ENCODE results near the gene SDHAF4. TPM values are rescaled to one million over a fixed set of nuclear protein-coding genes. Genes with fewer than 3 reads are reported as not detected.
"Not testable (repeated sequence)": the region's sequence is repeated elsewhere in the genome, so short reads cannot be mapped to it uniquely, and the experiment has no call there.

Gene SDHAF4
- total RNA-seq, 1 donor from 2014 or later, result 11.0 TPM

- Histone ChIP-seq H3K4me3 (ENCODE audit: low read length in 3 of 3) (no peak overlapping the region), H3K4me1 (ENCODE audit: control insufficient read depth in 3 of 3, insufficient read depth in 3 of 3, low read length in 3 of 3) (no peaks in the 10 kb centered on the region), H3K36me3 (ENCODE audit: control insufficient read depth in 3 of 3, insufficient read depth in 3 of 3, low read length in 3 of 3) (peaks cover 7 to 51% (median 32%) of the 10 kb centered on the region in 3 donors), H3K9ac (ENCODE audit: low read depth in 1 of 3, low read length in 3 of 3) (no peak overlapping the region), H3K27me3 (ENCODE audit: control insufficient read depth in 3 of 3, insufficient read depth in 3 of 3, low read length in 3 of 3) (no peaks in the 10 kb centered on the region), H3K27ac (ENCODE audit: low read depth, low read length) (no peak overlapping the region), H3K9me3 (ENCODE audit: control insufficient read depth in 3 of 3, low read length in 3 of 3) (no peaks in the 10 kb centered on the region)
Observed at GRCh38 chr6:70586114-70586513, 19.4 kb downstream of the SDHAF4 start.

- H3K36me3 ChIP-seq (ENCODE audit: control insufficient read depth in 3 of 3, insufficient read depth in 3 of 3, low read length in 3 of 3), result peaks cover 2 to 18% (median 4%) of the 10 kb centered on the region in 3 donors
- H3K4me1 ChIP-seq (ENCODE audit: control insufficient read depth in 3 of 3, insufficient read depth in 3 of 3, low read length in 3 of 3), result no peaks in the 10 kb centered on the region
- H3K27me3 ChIP-seq (ENCODE audit: control insufficient read depth in 3 of 3, insufficient read depth in 3 of 3, low read length in 3 of 3), result no peaks in the 10 kb centered on the region
Observed at GRCh38 chr6:70590400-70590799, 23.7 kb downstream of the SDHAF4 start.

DNA sequence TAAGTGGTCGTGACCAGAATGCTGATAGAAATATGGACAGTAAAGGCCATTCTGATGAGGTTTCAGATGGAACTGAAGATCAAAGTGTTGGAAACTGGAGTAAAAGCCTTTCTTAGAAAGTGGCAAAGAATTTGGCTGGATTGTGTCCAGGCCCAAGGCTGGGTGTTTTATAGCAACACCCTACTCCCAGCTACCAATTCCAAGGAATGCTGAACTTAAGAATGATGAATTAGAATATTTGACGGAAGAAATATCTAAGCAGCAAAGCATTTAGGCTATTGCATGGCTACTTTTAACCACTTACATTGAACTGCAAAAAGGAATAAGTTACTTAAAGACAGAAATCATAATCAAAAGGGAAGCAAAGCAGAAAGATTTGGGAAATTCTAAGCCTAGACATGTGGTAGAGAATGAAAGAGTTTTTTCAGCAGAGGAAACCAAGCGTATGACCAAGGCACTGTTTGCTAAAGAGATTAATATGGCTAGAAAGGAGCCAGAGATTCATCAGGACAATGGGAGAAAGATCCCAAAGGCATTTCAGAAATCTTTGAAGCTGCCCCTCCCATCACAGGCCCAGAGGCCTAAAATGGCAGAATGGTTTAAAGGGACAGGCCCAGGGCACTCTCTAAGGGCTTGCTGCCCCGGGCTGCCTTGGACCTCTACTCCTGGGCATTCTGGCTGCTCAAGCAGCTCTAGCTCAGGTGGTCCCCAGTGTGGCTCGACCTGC, 25.8 kb downstream of the SDHAF4 start:
- Histone ChIP-seq H3K9ac (ENCODE audit: low read depth in 1 of 3, low read length in 3 of 3) (no peak overlapping the region), H3K4me1 (ENCODE audit: control insufficient read depth in 3 of 3, insufficient read depth in 3 of 3, low read length in 3 of 3) (no peaks in the 10 kb centered on the region), H3K36me3 (ENCODE audit: control insufficient read depth in 3 of 3, insufficient read depth in 3 of 3, low read length in 3 of 3) (peaks cover 2 to 12% (median 3%) of the 10 kb centered on the region in 3 donors), H3K9me3 (ENCODE audit: control insufficient read depth in 3 of 3, low read length in 3 of 3) (no peaks in the 10 kb centered on the region), H3K27ac (ENCODE audit: low read depth, low read length) (no peak overlapping the region), H3K27me3 (ENCODE audit: control insufficient read depth in 3 of 3, insufficient read depth in 3 of 3, low read length in 3 of 3) (no peaks in the 10 kb centered on the region), H3K4me3 (ENCODE audit: low read length in 3 of 3) (no peak overlapping the region)

More at GRCh38 chr6:70590400-70590799, 23.7 kb downstream of the SDHAF4 start:
- Histone ChIP-seq H3K9ac (ENCODE audit: low read depth in 1 of 3, low read length in 3 of 3) (no peak overlapping the region), H3K4me3 (ENCODE audit: low read length in 3 of 3) (no peak overlapping the region), H3K9me3 (ENCODE audit: control insufficient read depth in 3 of 3, low read length in 3 of 3) (no peaks in the 10 kb centered on the region), H3K27ac (ENCODE audit: low read depth, low read length) (no peak overlapping the region)

GRCh38 chr6:70593118-70593486, 26.4 kb downstream of the SDHAF4 start:
- H3K36me3 ChIP-seq (ENCODE audit: control insufficient read depth in 3 of 3, insufficient read depth in 3 of 3, low read length in 3 of 3), result peaks cover 0 to 8% (median 0%) of the 10 kb centered on the region in 3 donors
- no peaks in the 10 kb centered on the region for H3K27me3 ChIP-seq (ENCODE audit: control insufficient read depth in 3 of 3, insufficient read depth in 3 of 3, low read length in 3 of 3)
- H3K27ac ChIP-seq (ENCODE audit: low read depth, low read length), result no peak overlapping the region
- H3K4me1 ChIP-seq (ENCODE audit: control insufficient read depth in 3 of 3, insufficient read depth in 3 of 3, low read length in 3 of 3), result no peaks in the 10 kb centered on the region
- H3K4me3 ChIP-seq (ENCODE audit: low read length in 3 of 3), result no peak overlapping the region
- no peak overlapping the region for H3K9ac ChIP-seq (ENCODE audit: low read depth in 1 of 3, low read length in 3 of 3)
- no peaks in the 10 kb centered on the region for H3K9me3 ChIP-seq (ENCODE audit: control insufficient read depth in 3 of 3, low read length in 3 of 3)

DNA sequence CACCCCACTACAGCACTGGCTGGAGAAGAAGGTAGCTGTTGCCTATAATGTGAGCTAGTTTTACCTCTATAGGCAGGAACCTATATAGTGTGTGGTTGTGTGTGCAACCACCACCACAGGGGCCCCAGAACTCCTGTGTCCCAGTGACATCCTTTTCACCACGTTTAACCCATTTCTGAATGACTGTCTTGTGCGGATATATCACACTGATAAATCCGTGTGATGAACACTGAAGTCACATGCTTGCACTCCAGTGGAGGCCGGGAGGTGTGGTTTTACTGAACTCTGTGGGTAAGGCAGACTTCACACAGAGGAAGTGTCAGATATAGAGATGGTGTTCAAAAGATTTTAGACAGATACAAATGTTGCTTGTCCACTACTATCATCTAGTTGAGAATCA, 32.5 kb downstream of the SDHAF4 start:
- Histone ChIP-seq H3K9me3 (ENCODE audit: control insufficient read depth in 3 of 3, low read length in 3 of 3) (no peaks in the 10 kb centered on the region), H3K27ac (ENCODE audit: low read depth, low read length) (no peak overlapping the region), H3K27me3 (ENCODE audit: control insufficient read depth in 3 of 3, insufficient read depth in 3 of 3, low read length in 3 of 3) (no peaks in the 10 kb centered on the region), H3K36me3 (ENCODE audit: control insufficient read depth in 3 of 3, insufficient read depth in 3 of 3, low read length in 3 of 3) (no peaks in the 10 kb centered on the region), H3K9ac (ENCODE audit: low read depth in 1 of 3, low read length in 3 of 3) (no peak overlapping the region), H3K4me3 (ENCODE audit: low read length in 3 of 3) (no peak overlapping the region), H3K4me1 (ENCODE audit: control insufficient read depth in 3 of 3, insufficient read depth in 3 of 3, low read length in 3 of 3) (no peaks in the 10 kb centered on the region)

- no peaks in the 10 kb centered on the region for H3K27me3 ChIP-seq (ENCODE audit: control insufficient read depth in 3 of 3, insufficient read depth in 3 of 3, low read length in 3 of 3)
- H3K4me3 ChIP-seq (ENCODE audit: low read length in 3 of 3), result no peak overlapping the region
- H3K9me3 ChIP-seq (ENCODE audit: control insufficient read depth in 3 of 3, low read length in 3 of 3), result no peaks in the 10 kb centered on the region
- H3K9ac ChIP-seq (ENCODE audit: low read depth in 1 of 3, low read length in 3 of 3), result no peak overlapping the region
- no peaks in the 10 kb centered on the region for H3K36me3 ChIP-seq (ENCODE audit: control insufficient read depth in 3 of 3, insufficient read depth in 3 of 3, low read length in 3 of 3)
- no peak overlapping the region for H3K27ac ChIP-seq (ENCODE audit: low read depth, low read length)
- H3K4me1 ChIP-seq (ENCODE audit: control insufficient read depth in 3 of 3, insufficient read depth in 3 of 3, low read length in 3 of 3), result no peaks in the 10 kb centered on the region
Observed at GRCh38 chr6:70601014-70601413, 34.3 kb downstream of the SDHAF4 start.

DNA sequence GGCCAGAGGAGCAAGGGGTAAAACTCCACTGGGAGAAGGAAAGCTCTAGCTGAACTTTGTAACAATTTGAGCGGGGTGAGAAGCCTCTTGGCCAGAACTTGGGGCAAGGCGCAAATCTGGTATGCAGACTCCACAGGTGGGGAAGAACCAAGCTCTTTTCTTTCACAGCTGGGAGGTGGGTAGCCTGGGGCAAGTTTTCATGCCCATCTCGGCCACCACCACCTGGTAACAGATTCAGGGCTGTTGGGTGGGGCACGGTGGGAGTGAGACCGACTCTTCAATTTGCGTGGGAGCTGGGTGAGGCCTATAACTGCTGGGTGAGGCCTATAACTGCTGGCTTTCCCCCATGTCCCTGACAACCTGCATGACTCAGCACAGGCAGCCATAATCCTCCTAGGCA, 37.5 kb downstream of the SDHAF4 start:
- Histone ChIP-seq H3K9me3 (ENCODE audit: control insufficient read depth in 3 of 3, low read length in 3 of 3) (no peaks in the 10 kb centered on the region), H3K36me3 (ENCODE audit: control insufficient read depth in 3 of 3, insufficient read depth in 3 of 3, low read length in 3 of 3) (no peaks in the 10 kb centered on the region), H3K27ac (ENCODE audit: low read depth, low read length) (no peak overlapping the region), H3K9ac (ENCODE audit: low read depth in 1 of 3, low read length in 3 of 3) (no peak overlapping the region), H3K4me1 (ENCODE audit: control insufficient read depth in 3 of 3, insufficient read depth in 3 of 3, low read length in 3 of 3) (no peaks in the 10 kb centered on the region), H3K4me3 (ENCODE audit: low read length in 3 of 3) (no peak overlapping the region), H3K27me3 (ENCODE audit: control insufficient read depth in 3 of 3, insufficient read depth in 3 of 3, low read length in 3 of 3) (no peaks in the 10 kb centered on the region)

GRCh38 chr6:70607371-70607770, 40.6 kb downstream of the SDHAF4 start:
- not testable (repeated sequence) for H3K9me3 ChIP-seq (ENCODE audit: control insufficient read depth in 3 of 3, low read length in 3 of 3); H3K4me1 ChIP-seq (ENCODE audit: control insufficient read depth in 3 of 3, insufficient read depth in 3 of 3, low read length in 3 of 3); H3K9ac ChIP-seq (ENCODE audit: low read depth in 1 of 3, low read length in 3 of 3); H3K27ac ChIP-seq (ENCODE audit: low read depth, low read length); H3K27me3 ChIP-seq (ENCODE audit: control insufficient read depth in 3 of 3, insufficient read depth in 3 of 3, low read length in 3 of 3); H3K36me3 ChIP-seq (ENCODE audit: control insufficient read depth in 3 of 3, insufficient read depth in 3 of 3, low read length in 3 of 3); H3K4me3 ChIP-seq (ENCODE audit: low read length in 3 of 3)

DNA sequence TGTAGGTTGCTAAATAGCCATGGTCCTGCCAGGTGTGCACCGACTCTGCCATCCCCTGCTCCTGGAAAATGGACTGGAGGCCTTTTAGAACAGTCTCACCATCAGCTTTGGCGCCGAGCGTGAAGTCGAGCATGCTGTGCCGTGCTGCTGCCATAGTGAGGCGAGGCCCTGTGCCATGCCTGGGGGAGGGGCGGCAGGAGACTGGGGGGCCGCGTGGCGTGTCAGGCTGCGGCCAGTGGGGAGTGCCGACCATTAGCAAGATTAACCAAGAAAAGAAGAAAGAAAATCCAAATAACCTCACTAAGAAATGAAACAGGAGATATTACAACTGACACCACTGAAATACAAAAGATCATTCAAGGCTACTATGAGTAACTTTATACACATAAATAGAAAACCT, 42.5 kb downstream of the SDHAF4 start:
- H3K9ac ChIP-seq (ENCODE audit: low read depth in 1 of 3, low read length in 3 of 3); H3K4me3 ChIP-seq (ENCODE audit: low read length in 3 of 3); H3K9me3 ChIP-seq (ENCODE audit: control insufficient read depth in 3 of 3, low read length in 3 of 3); H3K4me1 ChIP-seq (ENCODE audit: control insufficient read depth in 3 of 3, insufficient read depth in 3 of 3, low read length in 3 of 3); H3K27ac ChIP-seq (ENCODE audit: low read depth, low read length); H3K36me3 ChIP-seq (ENCODE audit: control insufficient read depth in 3 of 3, insufficient read depth in 3 of 3, low read length in 3 of 3); H3K27me3 ChIP-seq (ENCODE audit: control insufficient read depth in 3 of 3, insufficient read depth in 3 of 3, low read length in 3 of 3): not testable (repeated sequence)

DNA sequence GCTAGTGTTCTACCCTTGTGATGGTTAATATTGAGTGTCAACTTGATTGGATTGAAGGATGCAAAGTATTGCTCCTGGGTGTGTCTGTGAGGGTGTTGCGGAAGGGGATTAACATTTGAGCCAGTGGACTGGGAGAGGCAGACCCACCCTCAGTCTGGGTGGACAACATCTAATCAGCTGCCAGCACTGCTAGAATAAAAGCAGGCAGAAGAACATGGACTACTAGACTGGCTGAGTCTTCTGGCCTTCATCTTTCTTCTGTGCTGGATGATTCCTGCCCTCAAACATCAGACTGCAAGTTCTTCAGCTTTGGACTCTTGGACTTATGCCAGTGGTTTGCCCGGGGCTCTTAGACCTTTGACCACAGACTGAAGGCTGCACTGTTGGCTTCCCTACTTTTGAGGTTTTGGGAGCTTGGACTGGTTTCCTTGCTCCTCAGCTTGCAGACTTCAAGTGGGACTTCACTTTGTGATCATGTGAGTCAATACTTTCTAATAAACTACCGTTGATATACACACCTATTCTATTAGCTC, 50.1 kb downstream of the SDHAF4 start:
- Histone ChIP-seq H3K36me3 (ENCODE audit: control insufficient read depth in 3 of 3, insufficient read depth in 3 of 3, low read length in 3 of 3) (no peaks in the 10 kb centered on the region), H3K9ac (ENCODE audit: low read depth in 1 of 3, low read length in 3 of 3) (no peak overlapping the region), H3K27ac (ENCODE audit: low read depth, low read length) (no peak overlapping the region), H3K4me1 (ENCODE audit: control insufficient read depth in 3 of 3, insufficient read depth in 3 of 3, low read length in 3 of 3) (no peaks in the 10 kb centered on the region), H3K4me3 (ENCODE audit: low read length in 3 of 3) (no peak overlapping the region), H3K27me3 (ENCODE audit: control insufficient read depth in 3 of 3, insufficient read depth in 3 of 3, low read length in 3 of 3) (peaks cover 0 to 3% (median 0%) of the 10 kb centered on the region in 3 donors), H3K9me3 (ENCODE audit: control insufficient read depth in 3 of 3, low read length in 3 of 3) (peaks cover 0 to 2% (median 0%) of the 10 kb centered on the region in 3 donors)
